Colonic mucosa (tissue), 4 donors: Measurements from ENCODE around the gene CDH8. TPM values are rescaled to one million over a fixed set of nuclear protein-coding genes. Genes with fewer than 3 reads are reported as not detected.

Experiments used
- DNase-seq: peaks from one replicate; pipeline ENCODE4 v3.0.0-alpha.2; 2020
- H3K27ac ChIP-seq: fragments of 200-600 bp; one replicate; pipeline ENCODE4 v1.8.0; 2021
- H3K27me3 ChIP-seq: fragments of 200-600 bp; one replicate; pipeline ENCODE4 v1.8.0; 2021
- H3K36me3 ChIP-seq: fragments of 200-600 bp; one replicate; pipeline ENCODE4 v1.8.0; 2021
- H3K4me1 ChIP-seq: fragments of 200-600 bp; one replicate; pipeline ENCODE4 v1.8.0; 2021; ENCODE audit warnings: mild to moderate bottlenecking
- H3K4me3 ChIP-seq: fragments of 200-600 bp; one replicate; pipeline ENCODE4 v1.8.0; 2021
- H3K9ac ChIP-seq, 2 donors: one replicate each; pipeline ENCODE4 v1.7.0; 2013; ENCODE audit warnings: control low read depth in 2 of 2, low read depth in 2 of 2, low read length in 2 of 2
- H3K9me3 ChIP-seq: fragments of 200-600 bp; one replicate; pipeline ENCODE4 v1.8.0; 2021
- intact Hi-C: fragments of 100-400 bp; cut with DNase I; formaldehyde crosslinking; loops from one replicate; pipeline ENCODE4 v1.14.1; 2022
- total RNA-seq, 2 donors: library from RNA; stranded (reverse); fragmentation: NEBNext Ultra II Directional in 1 of 2; extraction: Animal tissue kit (Norgen Biotek cat#: 25700) in 1 of 2; gene quantifications; one replicate each; pipeline ENCODE4 v1.2.1, GENCODE V29; 2021
- TF ChIP-seq, protein P1 (sequence below): fragments of 200-600 bp; IDR thresholded peaks from one replicate; pipeline ENCODE4 v1.8.0; 2022; ENCODE audit warnings: antibody characterized with exemption, mild to moderate bottlenecking
- donor health status: healthy.
- donor health status: DM: no; HTN: no; CAD: no.
- donor health status: DM: no; HTN: no; CAD: no.

CDH8 gene
- total RNA-seq, 2 donors from 2014 or later: 0.13 to 0.69 TPM

DNA sequence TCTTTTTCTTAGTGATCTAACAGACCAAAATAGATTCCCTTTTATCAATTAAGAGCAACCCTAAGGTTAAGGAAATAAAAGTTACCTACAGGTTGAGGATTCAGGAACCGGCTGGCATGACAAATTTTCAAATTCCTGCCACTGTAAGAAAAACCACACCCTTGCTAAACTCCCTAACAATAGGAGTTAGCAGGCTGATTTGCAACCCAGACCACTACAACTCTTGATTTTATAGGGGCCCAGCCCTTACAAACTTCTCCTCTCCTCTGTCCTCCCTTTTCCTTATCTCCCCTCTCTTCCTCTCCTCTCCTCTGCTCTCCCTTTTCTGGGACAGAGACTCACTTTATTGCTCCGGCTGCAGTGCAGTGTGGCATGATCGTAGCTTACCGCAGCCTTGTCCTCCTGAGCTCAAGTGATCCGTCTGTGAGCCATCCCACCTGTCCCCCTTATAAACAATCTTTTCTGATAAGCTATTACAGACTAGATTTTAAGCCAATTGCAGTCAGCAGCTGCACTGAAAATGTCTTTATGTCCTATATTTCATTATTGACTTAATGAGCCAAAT is 418.9 kb downstream of the CDH8 start:
- TF ChIP-seq, protein P1, sequence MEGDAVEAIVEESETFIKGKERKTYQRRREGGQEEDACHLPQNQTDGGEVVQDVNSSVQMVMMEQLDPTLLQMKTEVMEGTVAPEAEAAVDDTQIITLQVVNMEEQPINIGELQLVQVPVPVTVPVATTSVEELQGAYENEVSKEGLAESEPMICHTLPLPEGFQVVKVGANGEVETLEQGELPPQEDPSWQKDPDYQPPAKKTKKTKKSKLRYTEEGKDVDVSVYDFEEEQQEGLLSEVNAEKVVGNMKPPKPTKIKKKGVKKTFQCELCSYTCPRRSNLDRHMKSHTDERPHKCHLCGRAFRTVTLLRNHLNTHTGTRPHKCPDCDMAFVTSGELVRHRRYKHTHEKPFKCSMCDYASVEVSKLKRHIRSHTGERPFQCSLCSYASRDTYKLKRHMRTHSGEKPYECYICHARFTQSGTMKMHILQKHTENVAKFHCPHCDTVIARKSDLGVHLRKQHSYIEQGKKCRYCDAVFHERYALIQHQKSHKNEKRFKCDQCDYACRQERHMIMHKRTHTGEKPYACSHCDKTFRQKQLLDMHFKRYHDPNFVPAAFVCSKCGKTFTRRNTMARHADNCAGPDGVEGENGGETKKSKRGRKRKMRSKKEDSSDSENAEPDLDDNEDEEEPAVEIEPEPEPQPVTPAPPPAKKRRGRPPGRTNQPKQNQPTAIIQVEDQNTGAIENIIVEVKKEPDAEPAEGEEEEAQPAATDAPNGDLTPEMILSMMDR: no peak
- intact Hi-C loops: no loop called here
- Histone ChIP-seq H3K9ac (no peak overlapping the region), H3K4me3 (no peak overlapping the region), H3K36me3 (no peaks in the 10 kb centered on the region), H3K9me3 (no peaks in the 10 kb centered on the region), H3K4me1 (no peaks in the 10 kb centered on the region), H3K27me3 (no peaks in the 10 kb centered on the region), H3K27ac (no peak overlapping the region)
- no peak for DNase-seq

- TF ChIP-seq, protein P1: no peak
- Histone ChIP-seq H3K36me3 (no peaks in the 10 kb centered on the region), H3K9ac (no peak overlapping the region), H3K4me3 (no peak overlapping the region), H3K4me1 (no peaks in the 10 kb centered on the region), H3K9me3 (no peaks in the 10 kb centered on the region), H3K27me3 (no peaks in the 10 kb centered on the region), H3K27ac (no peak overlapping the region)
- no peak for DNase-seq
- intact Hi-C loops: no loop called here
Observed at GRCh38 chr16:61616088-61616487, 420.1 kb downstream of the CDH8 start.

DNA sequence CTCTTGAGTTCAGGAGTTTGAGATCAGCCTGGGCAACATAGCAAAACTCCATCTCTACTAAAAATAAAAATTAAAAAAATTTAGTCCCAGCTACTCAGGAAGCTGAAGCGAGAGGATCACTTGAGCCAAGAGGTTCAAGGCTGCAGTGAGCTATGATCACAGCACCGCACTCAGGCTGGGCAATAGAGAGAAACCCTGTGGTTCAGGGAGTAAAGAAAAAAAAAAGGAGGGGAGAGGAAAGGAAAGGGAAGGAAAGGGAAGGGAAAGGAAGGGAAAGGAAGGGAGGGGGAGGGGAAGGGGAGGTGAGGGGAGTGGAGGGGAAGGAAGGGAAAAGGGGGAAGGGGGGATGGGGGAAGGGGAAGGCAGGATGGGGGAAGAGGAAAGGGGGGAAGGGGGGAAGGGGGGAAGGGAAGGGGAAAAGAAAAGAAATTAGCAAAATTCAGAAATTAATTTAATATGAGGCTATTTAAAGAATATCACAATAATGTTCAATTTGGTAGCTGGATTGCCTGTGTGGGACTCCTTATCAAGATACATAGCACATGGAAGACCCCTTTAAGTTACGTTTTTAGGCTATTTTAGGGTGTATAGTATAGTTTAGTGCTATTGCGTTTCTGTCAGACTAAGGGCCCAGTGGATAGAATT is 424.3 kb downstream of the CDH8 start:
- no peaks in the 10 kb centered on the region for H3K9me3 ChIP-seq
- TF ChIP-seq, protein P1: no peak
- H3K27me3 ChIP-seq: no peaks in the 10 kb centered on the region
- H3K4me3 ChIP-seq: no peak overlapping the region
- no peaks in the 10 kb centered on the region for H3K36me3 ChIP-seq
- H3K9ac ChIP-seq: no peak overlapping the region
- no peaks in the 10 kb centered on the region for H3K4me1 ChIP-seq
- intact Hi-C loops: no loop called here
- DNase-seq: no peak
- no peak overlapping the region for H3K27ac ChIP-seq

GRCh38 chr16:61606581-61606980 is 429.7 kb downstream of the CDH8 start:
- no peak overlapping the region for H3K9ac ChIP-seq
- no peak overlapping the region for H3K27ac ChIP-seq
- no peaks in the 10 kb centered on the region for H3K4me1 ChIP-seq
- no peak for DNase-seq
- TF ChIP-seq, protein P1: no peak
- no peaks in the 10 kb centered on the region for H3K36me3 ChIP-seq
- no peaks in the 10 kb centered on the region for H3K9me3 ChIP-seq
- H3K27me3 ChIP-seq: no peaks in the 10 kb centered on the region
- intact Hi-C loops: no loop called here
- no peak overlapping the region for H3K4me3 ChIP-seq
